ENCODE results near the gene MCRIP2.
A peak's percentile ranks its signal among the peaks of the same experiment; 100 is the strongest.

The MCRIP2 gene

DNA sequence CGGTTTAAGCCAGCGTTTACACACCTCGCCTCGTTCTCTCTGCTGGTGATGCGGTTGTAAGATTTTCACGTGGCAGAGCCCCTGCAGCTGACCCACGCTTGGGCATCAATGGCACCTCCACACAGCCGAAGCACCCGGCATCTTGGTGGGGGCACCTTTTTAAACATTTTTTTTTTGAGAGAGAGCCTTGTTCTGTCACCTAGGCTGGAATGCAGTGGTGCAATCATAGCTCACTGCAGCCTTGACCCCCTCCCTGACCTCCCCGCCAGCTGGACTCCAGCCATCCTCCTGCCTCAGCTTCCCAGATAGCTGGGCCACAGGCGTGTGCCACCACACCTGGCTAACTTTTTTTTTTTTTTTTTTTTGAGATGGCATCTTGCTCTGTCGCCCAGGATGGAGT, 12.4 kb downstream of the MCRIP2 start:
- H3K4me3 ChIP-seq (ENCODE audit: low read depth, low read length) = no peak overlapping the region
- TF ChIP-seq, protein P1, sequence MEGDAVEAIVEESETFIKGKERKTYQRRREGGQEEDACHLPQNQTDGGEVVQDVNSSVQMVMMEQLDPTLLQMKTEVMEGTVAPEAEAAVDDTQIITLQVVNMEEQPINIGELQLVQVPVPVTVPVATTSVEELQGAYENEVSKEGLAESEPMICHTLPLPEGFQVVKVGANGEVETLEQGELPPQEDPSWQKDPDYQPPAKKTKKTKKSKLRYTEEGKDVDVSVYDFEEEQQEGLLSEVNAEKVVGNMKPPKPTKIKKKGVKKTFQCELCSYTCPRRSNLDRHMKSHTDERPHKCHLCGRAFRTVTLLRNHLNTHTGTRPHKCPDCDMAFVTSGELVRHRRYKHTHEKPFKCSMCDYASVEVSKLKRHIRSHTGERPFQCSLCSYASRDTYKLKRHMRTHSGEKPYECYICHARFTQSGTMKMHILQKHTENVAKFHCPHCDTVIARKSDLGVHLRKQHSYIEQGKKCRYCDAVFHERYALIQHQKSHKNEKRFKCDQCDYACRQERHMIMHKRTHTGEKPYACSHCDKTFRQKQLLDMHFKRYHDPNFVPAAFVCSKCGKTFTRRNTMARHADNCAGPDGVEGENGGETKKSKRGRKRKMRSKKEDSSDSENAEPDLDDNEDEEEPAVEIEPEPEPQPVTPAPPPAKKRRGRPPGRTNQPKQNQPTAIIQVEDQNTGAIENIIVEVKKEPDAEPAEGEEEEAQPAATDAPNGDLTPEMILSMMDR (IDR thresholded peaks at IDR 0.05; ENCODE audit: low read depth, low read length) = no peak
- H3K9me3 ChIP-seq (ENCODE audit: severe bottlenecking) = no peaks in the 10 kb centered on the region
- DNase-seq = no peak
- peaks cover 77% of the 10 kb centered on the region for H3K36me3 ChIP-seq
- H3K27me3 ChIP-seq (ENCODE audit: insufficient read depth, low read depth, severe bottlenecking) = no peaks in the 10 kb centered on the region
- no peak overlapping the region for H3K27ac ChIP-seq

DNA sequence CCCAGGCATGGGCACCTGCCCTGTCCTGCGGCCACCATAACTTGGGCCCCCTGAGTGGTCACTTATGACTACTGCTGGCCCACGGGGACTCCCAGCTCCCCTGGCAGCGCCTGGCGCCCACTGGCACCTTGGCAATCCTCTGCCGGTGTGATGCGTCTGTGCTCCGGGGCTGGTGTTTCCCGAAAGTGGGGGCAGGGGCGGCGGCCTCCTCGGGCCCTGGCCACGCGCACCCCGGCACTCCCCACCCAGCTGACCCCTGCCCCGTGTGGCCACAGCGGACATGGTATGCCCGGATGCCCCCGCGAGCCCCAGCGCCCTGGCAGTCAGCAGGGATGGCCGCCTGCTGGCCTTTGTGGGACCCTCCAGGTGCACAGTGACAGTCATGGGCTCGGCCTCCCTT, 15.9 kb downstream of the MCRIP2 start:
- TF ChIP-seq, protein P1 (IDR thresholded peaks at IDR 0.05; ENCODE audit: low read depth, low read length) = no peak

DNA sequence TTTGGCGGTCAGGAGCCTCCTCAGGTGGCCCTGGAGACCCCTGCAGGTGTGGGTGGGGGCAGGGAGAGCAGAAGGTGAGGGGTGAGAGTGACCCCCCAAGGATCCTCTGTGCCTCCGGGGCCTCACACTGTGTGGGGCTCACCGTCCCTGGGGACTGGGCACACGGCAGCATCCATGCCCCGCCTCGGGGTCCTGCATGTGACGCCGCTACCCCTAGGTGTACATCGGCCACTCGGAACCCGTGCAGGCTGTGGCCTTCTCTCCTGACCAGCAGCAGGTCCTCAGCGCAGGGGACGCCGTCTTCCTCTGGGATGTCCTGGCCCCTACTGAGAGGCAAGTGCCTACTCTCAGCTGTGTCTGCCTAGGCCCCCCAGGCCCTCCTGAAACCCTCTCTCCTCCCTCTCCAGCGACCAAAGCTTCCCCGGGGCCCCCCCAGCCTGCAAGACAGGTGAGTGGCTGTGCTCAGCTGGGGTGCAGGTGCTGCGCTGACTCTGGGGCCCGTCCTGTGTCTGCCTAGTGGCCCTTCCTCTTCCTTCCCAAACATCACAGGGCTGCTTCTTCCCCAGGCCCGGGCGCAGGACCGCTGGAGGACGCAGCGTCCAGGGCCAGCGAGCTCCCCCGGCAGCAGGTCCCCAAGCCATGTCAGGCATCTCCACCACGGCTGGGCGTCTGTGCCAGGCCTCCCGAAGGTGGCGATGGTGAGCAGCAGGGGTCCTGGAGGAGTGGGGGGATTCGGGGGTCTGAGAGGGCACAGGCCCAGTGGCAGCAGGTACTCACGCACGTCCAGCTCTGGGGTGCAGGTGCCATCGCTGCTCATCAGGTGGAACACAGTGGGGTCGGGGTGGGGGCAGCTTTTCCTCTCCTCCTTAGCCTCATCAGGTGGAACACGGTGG, 17.3 kb downstream of the MCRIP2 start:
- no peaks in the 10 kb centered on the region for H3K27me3 ChIP-seq (ENCODE audit: insufficient read depth, low read depth, severe bottlenecking)
- no peak for DNase-seq
- no peak overlapping the region for H3K27ac ChIP-seq
- H3K4me3 ChIP-seq (ENCODE audit: low read depth, low read length) = no peak overlapping the region
- no peaks in the 10 kb centered on the region for H3K9me3 ChIP-seq (ENCODE audit: severe bottlenecking)
- TF ChIP-seq, protein P1 (IDR thresholded peaks at IDR 0.05; ENCODE audit: low read depth, low read length) = peak; percentile 23; the same call in 1 of the 2 replicates
- peaks cover 78% of the 10 kb centered on the region for H3K36me3 ChIP-seq

More for the DNA sequence above, 15.9 kb downstream of the MCRIP2 start:
- peaks cover 84% of the 10 kb centered on the region for H3K36me3 ChIP-seq
- H3K27ac ChIP-seq = no peak overlapping the region
- no peaks in the 10 kb centered on the region for H3K27me3 ChIP-seq (ENCODE audit: insufficient read depth, low read depth, severe bottlenecking)
- no peak for DNase-seq
- H3K9me3 ChIP-seq (ENCODE audit: severe bottlenecking) = no peaks in the 10 kb centered on the region
- no peak overlapping the region for H3K4me3 ChIP-seq (ENCODE audit: low read depth, low read length)

DNA sequence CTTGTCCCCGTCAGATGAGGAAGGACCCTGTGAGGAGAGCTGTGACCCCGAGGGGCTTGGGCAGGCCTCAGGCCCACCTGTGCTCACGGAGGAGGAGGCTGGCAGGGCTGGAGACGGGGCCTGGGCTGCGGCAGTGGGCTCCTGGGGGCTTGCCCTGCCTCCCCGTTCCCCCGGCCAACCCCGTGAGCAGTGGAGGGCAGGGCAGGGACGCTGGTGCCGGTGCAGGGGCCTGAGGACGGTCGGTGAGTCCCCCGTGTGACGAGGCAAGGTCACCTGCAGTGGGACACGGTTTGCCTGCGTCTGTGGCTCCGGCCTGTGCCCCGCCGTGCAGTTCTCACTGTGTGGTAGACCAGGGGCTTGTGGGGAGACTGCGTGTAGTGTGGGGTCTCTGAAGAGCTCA, 18.0 kb downstream of the MCRIP2 start:
- H3K27ac ChIP-seq = no peak overlapping the region

DNA sequence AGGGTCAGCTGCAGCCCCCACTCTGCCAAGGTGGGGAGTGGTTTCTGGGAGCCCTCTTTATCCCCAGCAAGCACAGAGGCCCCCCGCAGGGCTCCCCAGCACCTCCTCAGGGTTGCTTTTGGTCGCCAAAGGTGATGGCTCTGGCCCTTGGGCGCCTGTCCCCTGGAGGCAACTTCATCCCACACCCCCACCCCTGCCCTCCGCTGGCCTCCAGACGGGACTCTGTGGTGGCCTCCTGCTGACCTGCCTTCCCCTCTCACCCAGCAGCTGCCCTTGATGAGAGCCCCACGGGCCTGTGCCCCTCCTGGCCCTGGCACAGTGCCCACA, 18.5 kb downstream of the MCRIP2 start:
- DNase-seq = no peak
- TF ChIP-seq, protein P1 (IDR thresholded peaks at IDR 0.05; ENCODE audit: low read depth, low read length) = no peak
- no peaks in the 10 kb centered on the region for H3K27me3 ChIP-seq (ENCODE audit: insufficient read depth, low read depth, severe bottlenecking)
- H3K9me3 ChIP-seq (ENCODE audit: severe bottlenecking) = no peaks in the 10 kb centered on the region
- H3K4me3 ChIP-seq (ENCODE audit: low read depth, low read length) = no peak overlapping the region
- peak overlapping the region; percentile 60 for H3K27ac ChIP-seq
- H3K36me3 ChIP-seq = peaks cover 75% of the 10 kb centered on the region

More for the DNA sequence above, 18.0 kb downstream of the MCRIP2 start:
- H3K36me3 ChIP-seq = peaks cover 80% of the 10 kb centered on the region
- TF ChIP-seq, protein P1 (IDR thresholded peaks at IDR 0.05; ENCODE audit: low read depth, low read length) = no peak
- H3K9me3 ChIP-seq (ENCODE audit: severe bottlenecking) = no peaks in the 10 kb centered on the region
- no peak overlapping the region for H3K4me3 ChIP-seq (ENCODE audit: low read depth, low read length)
- DNase-seq = no peak
- no peaks in the 10 kb centered on the region for H3K27me3 ChIP-seq (ENCODE audit: insufficient read depth, low read depth, severe bottlenecking)

All from WERI-Rb-1 (cell line).